Hippocampal formation (tissue), 2 donors: ENCODE results near the gene UCN.
"Not testable (repeated sequence)": the region's sequence is repeated elsewhere in the genome, so short reads cannot be mapped to it uniquely, and the experiment has no call there.

ENCODE experiments used
- DNase-seq, 2 donors: peaks; one replicate each; lab custom pipeline; 2025; lab: John Stamatoyannopoulos, UW

The UCN gene, protein sequence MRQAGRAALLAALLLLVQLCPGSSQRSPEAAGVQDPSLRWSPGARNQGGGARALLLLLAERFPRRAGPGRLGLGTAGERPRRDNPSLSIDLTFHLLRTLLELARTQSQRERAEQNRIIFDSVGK

DNA sequence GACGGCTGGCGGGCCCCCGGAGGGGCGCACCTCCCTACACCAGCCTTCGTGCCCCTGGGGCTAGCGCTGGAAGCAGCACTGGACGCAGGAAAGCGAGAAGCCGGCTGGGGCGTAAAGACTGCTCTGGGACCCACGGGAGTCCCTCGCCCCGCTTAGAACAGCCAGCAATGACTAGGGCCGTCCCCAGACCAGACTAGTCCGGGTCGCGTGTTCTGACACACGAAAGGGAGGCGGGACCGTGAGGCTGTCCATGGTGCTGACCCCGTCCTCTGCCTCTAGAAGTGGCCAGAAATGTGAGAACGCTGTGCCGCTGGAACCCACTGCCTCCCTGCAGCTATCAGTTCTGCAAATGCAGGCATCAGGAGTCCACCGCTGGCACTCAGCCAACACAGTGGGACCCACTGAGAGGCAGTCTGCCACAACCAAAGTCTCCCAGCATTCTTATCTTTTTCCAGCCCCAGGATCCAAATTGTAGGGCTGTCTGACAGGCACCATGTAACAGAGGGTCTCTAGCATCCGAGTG, at the start of gene UCN:
TSS of gene UCN (minus strand) at position 87 of the 523 bp plus-strand sequence. CDS start 550 bp downstream, outside the sequence.
- DNase-seq, result no peak

DNA sequence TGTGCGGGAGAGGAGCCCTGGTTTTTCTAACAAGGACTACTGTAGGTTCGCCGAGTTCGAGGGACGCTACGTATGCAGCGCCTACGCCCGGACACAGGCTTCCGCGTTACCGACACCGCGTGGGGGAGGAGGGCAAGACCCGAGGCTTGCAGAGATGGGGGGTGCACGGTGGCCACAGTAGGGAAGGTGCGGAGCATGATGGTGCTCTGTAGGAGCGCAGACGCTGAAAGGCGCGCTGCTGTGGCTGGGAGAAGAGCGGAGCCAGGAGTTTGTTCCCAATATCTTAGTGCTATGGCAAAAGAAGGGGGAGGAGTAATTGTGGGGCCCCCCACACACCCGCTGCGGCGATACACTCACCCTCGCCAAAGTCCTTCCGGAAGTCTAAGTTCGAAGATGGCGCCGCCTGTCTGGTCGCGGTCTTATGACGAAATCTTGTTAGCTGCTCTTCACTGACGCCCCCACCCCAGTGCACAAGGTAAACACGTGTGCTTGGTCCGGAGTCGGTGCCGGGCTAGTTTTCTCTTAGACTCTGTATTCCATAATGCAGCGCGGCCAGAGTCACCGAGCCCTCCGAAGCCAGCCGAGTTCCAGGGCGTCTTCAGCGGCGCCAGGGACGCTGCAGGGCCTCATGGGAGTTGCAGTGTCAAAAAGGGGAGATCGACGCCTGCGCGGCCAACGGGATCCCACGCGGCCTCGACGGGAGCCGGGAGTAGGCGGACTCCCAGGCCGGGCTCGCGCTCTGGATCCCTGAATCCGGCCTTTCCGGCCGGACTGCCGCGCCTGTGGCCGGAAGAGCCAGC, 48.3 kb upstream of the UCN start, which contains the start of gene GTF3C2:
TSS of gene GTF3C2 (minus strand) at position 383 of the 800 bp plus-strand sequence. CDS start 13,210 bp downstream, outside the sequence.
- DNase-seq, result peak; percentile 91 to 98

DNA sequence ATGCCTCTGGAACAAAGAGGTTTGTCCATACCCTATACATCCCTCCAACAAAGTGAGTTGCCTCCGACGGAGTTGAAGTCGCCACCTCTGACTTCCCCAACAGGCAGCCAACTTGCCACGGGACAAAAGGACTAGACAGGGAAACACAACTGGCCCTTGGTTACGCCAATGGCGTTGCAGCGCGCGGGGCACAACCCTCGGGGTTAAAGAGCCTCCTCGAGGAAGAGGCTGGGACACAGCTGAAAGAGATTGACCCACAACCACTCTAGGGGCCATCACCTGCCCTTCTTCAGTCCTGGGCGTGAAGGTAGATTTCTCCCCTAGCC, 47.8 kb upstream of the UCN start:
- DNase-seq, result no peak

DNA sequence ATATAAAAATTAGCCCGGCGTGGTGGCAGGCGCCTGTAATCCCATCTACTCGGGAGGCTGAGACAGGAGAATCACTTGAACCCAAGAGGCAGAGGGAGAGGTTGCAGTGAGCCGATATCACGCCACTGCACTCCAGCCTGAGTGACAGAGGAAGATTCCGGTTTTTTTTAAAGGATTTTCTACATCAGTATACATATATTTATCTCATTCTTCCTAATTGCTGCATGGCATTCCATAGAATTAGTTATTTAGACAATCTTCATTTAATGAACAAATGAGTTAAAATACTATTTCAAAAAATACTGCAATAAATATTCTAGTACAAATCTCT, 46.3 kb upstream of the UCN start:
- DNase-seq, result no peak

DNA sequence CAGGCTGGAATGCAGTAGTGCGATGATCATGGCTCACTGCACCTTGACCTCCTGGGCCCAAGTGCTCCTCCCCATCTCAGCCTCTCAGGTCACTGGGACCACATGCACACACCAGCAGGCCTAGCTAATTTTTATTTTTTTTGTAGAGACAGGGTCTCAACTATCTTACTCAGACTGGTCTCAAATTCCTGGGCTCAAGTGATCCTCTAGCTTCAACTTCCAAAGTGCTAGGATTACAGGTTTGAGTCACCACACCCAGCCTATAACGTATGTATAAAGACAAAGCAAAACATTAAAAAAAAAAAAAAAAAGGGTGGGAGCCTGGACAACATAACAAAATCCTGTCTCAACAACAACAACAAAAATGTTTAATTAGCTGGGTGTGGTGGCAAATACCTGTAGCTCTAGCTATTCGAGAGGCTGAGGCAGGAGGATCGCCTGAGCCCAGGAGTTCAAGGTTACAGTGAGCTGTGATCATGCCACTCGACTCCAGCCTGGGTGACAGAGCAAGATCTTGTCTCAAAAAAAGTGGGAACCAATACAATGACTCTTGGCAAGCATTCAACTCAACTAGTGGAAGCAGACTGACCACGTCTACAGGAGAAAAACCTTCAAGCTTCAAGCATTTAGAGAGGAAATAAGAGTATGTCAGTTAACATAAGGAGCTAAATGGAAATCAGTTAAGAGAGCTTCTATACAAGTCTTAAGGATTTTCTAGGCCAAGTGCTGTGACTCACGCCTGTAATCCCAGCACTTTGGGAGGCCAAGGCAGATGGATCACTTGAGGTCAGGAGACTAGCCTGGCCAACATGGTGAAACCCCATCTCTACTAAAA, 45.7 kb upstream of the UCN start:
- DNase-seq, result no peak

DNA sequence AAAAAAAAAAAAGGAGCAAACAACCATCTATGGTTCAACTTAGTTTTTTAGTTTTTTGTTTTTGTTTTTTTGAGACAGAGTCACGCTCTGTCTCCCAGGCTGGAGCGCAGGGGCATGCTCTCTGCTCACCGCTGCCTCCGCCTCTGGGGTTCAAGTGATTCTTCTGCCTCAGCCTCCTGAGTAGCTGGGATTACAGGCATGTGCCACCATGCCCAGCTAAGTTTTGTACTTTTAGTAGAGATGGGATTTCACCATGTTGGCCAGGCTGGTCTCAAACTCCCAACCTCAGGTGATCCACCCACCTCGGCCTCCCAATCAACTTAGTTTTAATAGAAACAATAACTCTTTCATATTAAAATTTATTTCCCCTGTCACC, 45.1 kb upstream of the UCN start:
- not testable (repeated sequence) for DNase-seq

DNA sequence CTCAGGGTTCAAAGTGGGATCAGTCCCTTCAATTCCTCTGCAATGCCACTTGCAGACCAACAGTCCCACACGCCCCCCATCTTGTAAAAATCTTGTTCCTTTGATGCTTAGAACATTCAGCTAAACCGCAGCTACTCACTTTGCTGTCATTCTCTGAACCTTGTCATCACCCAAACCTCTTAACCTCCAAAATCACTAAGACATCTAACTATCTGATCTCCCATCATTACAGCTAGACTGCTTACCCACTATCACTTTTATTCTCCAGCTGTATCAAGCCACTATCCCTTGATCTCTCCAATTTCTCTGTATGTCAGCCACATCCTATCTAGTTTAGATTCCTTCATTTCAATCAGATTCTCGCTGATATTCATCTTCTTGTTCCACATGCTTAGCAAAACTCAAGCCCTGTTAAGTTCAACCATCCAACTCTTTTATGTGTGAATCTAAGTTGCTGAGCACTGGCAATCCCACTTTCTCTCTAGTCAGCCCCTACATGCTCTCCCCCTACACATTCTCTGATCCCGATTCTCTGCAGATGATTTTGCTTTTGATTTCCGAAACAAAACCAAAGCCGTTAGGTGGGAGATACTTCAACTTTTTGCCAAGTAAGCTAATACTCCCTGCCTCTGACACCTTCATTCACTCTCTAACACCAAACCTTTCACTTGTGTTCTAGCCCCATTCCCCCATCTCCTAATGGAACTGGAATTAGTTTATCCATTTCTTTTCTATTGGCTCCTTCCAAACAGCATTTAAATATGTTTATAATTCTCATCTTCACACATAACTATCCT, 43.8 kb upstream of the UCN start:
- DNase-seq, result no peak

DNA sequence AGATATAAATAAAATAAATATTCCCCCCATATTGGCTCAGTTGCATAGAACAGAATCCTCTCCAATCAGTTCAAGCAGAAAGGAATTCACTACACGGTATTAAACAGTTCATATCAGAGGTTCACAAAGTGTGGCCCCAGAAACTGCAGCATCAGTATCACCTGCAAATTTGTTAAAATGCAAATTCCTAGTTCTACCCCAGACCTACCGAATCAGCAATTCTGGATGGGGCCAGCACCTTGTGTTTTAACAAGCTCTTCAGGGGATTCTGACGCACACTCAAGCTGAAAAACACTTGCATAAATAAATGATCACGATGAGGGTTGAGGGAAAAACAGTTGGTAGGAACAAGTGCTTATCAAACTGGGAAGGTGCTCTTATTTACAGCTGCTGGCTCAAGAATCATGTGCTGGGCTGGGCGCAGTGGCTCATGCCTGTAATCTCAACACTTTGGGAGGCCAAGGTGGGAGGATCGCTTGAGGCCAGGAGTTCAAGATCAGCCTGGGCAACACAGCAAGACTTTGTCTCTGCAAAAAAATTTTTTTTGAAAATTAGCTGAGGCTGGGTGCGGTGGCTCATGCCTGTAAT, 42.0 kb upstream of the UCN start:
- no peak for DNase-seq

DNA sequence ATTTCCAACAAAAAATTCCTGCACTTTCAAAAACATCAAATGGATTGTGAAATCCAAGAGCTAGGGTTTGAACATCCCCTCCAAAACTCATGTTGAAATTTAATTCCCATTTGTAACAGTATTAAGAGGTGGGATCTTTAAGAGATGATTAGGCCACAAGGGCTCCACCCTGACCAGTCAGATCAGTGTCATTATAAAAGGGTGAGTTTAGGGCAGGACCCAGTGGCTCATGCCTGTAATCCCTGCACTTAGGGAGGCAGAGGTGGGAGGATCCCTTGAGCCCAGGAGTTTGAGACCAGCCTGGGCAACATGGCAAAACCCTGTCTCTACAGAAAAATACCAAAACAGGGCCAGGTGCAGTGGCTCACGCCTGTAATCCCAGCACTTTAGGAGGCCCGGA, 39.4 kb upstream of the UCN start:
- DNase-seq, result no peak

DNA sequence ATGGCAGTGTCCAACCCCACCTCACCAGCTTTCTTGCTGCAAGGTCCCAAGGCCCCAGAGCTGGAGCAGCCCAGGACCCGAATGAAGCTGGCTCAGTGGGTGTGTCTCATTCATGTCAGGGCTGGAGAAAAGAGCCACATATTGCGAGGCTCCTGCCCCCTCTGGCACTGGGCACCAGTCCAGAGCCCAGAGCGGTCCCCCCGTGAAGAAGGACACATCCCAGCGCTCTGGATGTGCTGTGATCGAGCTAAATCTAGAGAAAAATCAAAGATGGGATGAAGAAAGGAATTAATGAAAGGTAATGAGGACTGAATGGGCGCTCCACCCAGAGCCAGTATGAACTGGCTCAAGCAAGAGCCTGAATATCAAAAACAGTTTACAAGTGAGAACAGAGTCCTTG, 27.9 kb upstream of the UCN start:
- no peak for DNase-seq

DNA sequence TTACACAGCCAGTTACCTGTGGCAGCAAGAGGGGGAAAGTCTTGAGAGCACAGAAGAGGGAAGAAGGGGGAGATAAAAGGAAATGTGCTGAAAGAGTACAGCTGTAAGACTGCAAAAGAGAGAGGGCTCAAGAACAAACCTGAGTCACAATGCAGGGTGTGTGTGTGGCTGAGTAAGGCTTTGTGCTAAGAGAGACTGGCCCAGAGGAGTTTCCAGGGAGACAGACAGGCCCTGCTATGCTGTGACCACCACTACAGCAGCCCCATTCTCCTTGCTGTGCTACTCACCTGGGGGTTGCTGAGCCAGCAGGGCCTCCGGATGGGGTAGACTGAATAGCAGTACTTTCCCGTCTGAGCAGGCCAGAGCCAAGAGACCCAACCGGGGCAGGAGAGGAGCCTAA, 27.1 kb upstream of the UCN start:
- DNase-seq, result no peak

DNA sequence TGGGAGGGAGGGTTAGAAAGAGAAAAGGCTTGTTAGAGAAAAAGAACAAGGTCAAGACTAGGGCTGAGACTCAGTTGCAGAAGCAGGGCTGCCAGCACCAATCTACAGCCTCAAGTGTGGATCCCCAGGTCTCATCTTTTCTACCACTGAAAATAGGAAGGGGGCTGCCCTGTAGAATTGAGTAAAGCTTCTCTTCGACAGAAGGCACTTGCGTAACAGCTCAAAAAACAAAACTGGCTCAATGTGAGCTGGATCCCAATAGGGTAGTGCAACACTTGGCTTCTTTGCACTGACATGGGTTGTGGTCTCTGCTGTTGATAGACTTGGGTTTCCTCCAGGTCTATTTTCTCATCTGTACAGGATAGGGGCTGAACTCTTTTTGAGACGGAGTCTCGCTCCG, 16.5 kb upstream of the UCN start:
- no peak for DNase-seq

DNA sequence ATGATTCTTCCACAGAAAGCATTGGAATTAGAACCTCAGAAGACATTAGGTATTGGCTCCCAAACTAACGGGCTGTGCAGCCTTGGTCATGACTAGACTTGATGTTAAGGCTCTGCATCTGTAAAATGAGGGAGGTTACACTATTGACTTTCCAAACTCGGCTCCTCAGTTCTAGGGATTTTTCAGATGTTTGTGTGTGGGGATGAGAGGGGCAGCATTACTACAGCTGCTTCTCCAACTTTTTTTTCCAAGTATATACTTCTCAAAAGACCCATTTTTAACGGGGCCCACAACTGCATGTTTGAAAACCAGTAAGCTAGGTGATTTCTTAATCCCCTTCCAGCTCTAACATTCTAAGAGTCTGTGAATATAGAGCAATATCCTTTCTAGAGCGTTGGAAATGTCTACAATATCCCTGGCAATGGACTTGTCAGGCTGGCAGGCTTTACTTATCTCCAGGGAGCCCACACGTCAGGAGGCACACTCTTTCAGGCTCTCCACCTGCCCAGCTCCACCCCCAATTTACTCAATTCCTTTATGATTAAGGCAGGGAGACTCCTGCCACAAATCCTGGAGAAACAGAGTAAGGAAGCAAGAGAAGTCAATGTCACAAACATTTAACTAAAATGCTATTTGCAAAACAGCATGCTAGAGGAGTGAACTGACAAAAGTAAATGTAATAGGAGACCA, 15.5 kb upstream of the UCN start:
- DNase-seq, result no peak

DNA sequence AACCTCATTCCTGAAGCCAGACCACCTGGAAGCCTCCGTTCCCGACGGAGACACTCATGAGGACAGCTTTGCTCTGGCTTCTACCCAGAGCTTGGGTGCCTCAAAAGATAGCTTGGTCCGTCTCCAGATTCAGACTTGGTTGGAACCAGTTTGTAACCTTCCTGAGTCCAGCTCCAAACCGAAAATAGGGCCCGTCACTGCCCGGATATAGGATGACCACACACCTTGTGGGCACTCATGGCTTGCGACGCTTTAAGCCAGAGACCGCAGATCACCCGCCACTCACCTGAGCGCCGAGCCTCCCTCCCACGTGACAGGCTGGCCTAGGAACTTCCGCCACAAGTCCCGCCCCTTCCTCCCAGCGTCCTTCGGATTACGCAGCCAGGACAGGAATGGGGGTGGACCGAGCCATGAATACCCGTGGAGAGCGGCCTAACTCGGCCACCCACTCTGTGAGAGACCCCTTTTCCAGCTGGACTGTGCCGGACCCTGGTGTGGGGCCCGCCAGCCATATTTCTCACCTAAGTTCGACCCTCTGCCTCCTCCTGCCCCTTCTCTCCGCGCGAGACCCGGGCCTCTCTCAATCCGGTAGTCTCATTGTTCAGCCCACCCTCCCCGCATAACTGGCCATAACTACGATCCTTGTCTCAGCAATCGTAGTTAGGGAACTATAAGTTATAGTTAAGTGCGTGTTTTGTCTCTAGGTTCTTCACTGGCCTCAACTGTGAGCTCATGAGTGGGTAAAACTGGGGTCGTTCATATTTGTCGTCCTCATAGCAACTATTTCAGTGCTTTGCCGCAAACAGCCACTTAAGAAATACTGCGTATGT, 14.7 kb upstream of the UCN start, which contains the start of gene MPV17:
TSS of gene MPV17 (minus strand) at position 332 of the 830 bp plus-strand sequence. CDS start 580 bp downstream, outside the sequence.
- DNase-seq, result peak; percentile 83 to 84

DNA sequence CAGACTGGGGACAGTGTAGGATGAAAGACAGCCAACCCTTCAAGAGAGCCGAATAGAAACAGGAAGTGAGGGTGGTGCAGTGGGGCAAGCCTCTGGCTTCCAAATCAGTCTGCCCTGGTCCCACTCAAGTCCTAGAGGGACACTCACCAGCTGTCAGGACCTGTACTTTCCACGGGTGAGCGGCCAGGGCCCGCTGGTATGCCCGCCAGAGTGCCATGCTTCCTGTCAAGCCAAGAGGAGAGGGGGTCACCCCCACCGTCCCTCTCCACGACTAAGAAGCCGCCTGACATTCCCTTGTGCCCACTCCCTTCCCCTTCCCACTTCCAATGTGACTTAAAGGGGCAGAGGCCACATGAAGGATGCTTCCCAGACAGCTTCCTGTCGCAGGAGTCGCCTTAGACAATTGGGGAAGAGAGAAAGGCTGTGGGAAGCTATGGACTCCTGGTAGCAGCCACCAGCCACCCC, 14.1 kb upstream of the UCN start:
- DNase-seq, result no peak

DNA sequence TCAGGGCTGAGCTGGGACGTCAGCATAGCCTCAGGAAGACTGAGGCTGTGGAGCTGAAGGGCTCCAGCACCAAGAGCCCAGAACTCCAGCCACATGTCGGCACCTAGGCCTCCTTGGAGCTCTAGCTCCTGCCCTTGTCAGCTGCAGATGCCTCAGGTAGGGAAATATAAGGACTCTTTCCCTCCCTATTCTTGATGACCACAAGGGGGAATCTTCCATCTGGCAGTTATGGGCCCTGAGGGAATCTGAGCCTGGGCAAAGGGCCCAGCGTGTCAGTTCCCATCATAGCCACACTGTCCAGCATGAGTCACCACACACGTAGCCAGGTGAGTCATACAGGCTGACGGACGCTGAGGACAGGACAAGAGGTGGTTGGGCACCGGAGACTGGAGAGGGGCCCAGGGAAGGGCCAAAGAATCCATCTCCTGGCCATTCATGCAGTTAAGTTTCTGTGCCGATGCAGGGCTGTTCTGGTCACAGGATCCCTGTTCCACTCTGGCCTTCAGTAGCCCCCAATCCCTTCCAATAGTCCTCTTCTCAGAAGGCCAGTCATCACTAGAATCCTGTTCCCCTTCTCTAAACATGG, 12.8 kb upstream of the UCN start:
- no peak for DNase-seq

DNA sequence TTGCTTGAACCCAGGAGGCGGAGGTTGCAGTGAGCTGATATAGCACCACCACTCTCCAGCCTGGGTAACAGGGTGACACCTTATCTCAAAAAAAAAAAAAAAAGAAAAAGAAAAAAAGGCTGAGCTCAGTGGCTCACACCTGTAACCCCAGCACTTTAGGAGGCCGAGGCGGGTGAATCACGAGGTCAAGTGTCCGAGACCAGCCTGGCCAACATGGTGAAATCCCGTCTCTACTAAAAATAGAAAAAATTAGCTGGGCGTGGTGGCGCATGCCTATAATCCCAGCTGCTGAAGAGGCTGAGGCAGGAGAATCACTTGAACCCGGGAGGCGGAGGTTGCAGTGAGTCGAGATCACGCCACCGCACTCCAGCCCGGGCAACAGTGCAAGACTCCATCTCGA, 11.6 kb upstream of the UCN start:
- DNase-seq, result not testable (repeated sequence)

DNA sequence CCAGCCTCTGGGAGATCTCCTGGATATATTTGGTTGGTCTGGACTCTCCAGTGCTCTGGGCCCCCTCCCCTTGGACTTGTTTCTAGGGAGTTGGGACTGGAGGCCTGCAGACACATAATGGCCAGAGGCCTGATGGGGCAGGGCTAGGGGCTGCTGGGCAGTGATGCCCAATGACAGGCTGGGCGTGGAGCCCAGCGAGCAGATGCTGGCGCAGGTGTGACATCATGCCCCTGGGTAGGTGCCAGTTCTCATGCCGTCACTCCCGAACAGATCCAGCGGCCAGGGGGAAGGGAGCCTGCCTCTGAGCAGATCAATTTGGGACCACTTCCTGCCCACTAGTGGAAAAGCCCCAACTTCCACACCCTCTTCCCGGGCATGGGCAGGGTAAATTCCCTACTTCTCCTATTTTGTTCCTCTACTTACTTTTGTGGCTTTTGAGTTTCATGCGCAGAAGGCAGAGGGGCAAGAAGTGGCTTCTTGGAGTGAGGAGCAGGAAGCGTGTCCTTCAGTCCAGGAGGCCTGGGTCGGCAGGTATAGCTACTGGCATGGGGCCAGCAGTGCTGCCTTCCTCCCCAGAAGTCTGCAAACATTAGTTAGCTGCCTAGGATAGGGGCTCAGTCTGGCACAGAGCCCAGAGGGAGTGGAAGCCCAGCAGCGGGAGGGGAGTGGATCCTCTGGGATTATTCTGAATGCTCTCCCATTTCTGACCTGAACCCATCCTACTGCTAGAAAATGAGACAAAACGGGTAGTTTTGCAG, 8.6 kb upstream of the UCN start:
- DNase-seq, result peak; percentile 17 to 39

DNA sequence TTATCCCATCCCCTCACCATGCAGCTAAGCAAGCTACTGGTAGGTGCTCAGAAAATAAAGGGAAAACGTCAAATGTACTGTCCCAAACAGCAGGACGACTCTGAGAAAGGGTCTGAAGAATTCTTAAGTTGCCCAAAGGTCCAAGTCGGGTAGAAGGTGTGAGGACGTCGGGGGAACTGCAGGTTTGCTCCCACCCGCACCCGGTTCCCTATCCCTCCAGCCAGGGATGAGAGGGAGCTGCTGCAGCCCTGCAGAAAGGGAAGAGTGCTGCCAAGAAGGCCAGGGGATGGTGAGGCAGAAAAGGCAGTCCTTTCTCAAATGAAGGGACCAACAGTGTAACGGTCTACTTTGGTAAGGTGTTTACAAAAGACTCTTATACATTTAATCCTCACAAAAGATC, 6.9 kb upstream of the UCN start:
- no peak for DNase-seq
